Raji (cell line): ENCODE measurements around the gene TREH.

Experiments
- POLR2A ChIP-seq: IDR thresholded peaks from 2 replicates; pipeline ENCODE4 v1.6.1; 2011; ENCODE audit warnings: low read depth, low read length, control low read depth; ENCODE audit not compliant: insufficient read depth

Gene TREH

DNA sequence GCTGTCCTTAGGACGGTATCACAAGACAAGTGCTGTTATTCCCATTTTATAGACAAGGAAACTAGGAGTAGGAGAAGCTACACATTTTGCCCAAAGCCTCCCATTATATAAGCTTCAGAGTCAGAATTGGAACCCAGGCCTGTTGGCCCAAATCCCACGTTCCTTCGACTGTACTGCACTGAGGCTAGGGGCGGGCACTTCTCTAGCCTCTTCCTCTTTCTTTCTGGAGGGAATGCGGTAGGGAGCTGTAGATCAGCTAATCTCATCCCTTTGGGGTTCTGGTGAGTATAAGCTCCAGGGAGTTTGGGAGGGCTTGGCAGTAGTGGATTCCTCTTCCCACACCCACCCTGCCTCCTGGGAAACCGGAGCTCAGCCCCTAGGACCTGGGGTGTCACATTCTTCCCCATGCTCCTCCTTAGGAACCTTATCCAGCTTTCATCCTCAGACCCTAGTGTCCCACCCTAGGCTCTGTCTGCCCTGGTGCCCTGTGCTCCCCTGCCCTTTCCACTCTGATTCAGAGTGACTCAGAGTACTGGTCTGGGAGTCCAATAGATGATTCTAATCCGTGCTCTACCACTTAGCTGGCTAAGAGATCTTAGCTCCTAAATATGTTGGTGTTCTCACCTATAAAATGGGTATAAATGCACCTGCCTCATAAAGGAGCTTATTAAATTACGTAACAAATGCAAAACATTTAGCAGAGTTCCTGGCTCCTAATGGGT, 42.7 kb downstream of the TREH start:
- TF ChIP-seq POLR2A, result no peak

DNA sequence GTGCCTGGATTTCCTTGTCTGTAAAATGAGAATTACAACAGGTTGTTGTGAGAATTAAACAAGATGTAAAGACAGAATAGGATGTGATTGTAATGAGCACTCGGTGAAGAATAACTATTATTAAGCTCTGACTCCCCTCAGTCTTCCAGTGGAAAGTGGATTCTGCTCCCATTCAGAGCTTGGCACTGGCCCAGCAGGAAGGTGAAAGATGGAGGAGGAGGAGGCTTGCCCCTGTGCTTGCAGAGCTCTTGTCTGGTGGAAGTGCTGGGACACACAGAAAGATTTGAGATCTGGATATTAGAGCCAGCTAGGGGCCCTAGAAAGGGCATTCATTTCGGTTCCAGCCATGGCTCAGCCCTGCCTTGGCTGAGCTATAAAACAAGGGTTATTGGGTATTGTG, 43.8 kb downstream of the TREH start:
- TF ChIP-seq POLR2A, result no peak

- TF ChIP-seq POLR2A, result no peak
Observed at GRCh38 chr11:118635237-118635591, 44.2 kb downstream of the TREH start.

- no peak for TF ChIP-seq POLR2A
Observed at GRCh38 chr11:118634431-118635236, 44.8 kb downstream of the TREH start.

- no peak for TF ChIP-seq POLR2A
Observed at GRCh38 chr11:118633979-118634378, 45.5 kb downstream of the TREH start.

DNA sequence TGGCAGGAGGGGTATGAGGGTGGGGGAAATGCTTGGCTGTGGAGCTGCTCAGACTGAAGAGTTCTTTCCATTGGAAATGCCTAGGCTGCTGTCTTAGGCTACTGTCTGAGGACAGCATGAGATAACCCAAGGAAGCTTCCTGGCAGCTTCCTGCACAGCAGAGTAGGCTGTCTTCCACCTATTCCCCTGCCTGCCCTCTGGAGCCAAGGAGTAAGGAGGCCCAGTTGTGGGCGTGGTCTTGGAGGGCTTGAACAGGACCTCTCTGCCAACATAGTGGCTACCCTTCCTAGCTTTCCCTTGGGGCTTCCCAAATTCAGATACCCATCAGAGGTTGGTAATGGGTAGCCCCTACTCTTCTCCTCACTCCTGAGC, 46.1 kb downstream of the TREH start:
- TF ChIP-seq POLR2A, result no peak

- TF ChIP-seq POLR2A, result no peak
Observed at GRCh38 chr11:118632577-118633318, 46.7 kb downstream of the TREH start.

- TF ChIP-seq POLR2A, result no peak
Observed at GRCh38 chr11:118631142-118631909, 48.1 kb downstream of the TREH start.

DNA sequence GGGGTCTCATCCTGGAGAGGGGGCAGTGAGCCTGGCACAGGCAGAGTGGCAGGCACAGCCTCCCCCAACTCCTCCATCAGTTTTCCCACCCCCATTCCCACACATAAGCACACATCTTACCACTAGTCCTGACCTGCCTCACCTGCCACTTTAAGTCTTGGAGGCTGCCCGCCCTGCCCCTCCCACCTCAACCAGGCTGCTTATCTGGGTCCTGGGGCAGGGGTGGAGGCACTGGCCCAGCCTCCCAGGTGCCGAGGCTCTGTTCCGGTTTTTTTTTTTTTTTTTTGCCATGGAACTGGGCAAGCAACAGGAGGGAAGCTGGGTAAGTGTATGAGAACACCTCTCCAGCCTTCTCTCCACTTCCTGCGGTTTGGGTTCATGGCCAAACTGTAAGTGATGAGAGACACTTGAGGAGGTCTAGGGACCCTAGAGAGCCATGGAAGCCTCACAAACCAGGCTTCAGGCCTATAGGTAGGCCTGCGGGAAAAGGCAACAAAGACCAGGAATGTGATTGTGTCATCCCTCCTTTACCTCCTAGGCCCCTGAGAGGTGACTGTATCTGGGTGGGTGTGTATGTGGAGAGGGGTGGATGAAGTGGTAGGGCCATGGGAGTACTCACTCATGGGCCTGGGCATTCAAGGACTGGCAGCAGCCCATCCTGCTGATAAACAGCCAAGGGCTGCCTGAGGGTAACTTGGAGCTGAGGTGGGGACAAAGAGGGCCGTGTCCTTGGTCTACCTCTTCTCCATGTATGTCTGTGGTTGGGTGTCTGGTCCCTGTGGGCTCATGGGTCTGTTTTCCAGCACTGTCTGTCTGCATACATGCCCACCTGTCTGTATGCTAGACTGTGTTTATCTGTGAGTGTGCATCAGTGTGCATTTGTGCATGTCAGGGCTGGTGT, 49.4 kb downstream of the TREH start:
- TF ChIP-seq POLR2A, result no peak

DNA sequence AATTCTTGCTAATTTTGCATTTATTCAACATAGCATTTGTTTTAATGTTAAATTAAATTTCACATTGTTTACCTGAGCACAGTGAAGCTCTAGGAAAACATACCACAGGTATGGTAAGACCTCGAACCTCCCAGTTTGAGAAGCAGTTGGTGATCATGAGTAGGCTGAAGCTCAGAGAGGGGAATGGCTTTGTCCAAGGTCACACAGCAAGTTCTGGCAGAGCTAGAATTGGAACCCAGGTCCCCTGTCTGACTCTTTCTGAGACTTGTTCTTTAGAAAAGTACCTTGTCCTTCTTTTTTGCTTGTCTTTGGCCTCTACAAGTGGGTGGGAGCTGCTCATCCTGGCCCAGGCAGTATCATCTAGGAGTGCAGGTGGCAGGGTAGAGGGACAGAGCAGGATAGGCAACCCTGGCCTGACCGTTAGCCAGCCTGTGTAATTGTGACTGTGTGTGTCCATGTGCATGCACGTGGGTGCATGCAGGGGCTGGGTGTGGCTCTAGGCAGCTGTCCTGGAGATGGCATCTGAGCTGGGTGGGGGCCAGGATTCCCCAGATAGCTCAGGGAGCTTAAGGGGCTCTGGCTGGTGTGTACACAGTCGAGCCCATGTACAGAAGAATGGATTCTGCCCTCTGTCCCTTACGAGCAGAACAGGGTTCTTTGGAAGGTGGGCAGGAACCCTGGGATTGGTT, 50.4 kb downstream of the TREH start:
- TF ChIP-seq POLR2A, result no peak

DNA sequence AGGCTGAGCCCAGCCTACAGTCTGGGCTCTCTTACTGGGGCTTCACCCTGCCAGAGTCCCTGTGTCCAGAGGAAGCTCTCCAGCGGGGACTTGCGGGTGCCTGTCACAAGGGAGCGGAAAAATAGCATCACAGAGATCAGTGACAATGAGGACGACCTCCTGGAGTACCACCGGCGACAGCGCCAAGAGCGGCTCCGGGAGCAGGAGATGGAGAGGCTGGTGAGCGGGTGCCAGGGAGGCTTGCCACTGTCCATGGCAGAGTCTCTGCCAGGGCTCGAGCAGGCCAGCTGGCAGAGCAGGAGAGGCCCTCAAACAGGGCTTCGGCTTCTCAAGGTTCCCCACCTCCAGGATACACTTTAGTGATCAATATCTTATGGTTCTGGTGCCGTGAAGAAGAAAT, 51.0 kb downstream of the TREH start:
- no peak for TF ChIP-seq POLR2A

- TF ChIP-seq POLR2A, result no peak
Observed at GRCh38 chr11:118628031-118628430, 51.4 kb downstream of the TREH start.

- no peak for TF ChIP-seq POLR2A
Observed at GRCh38 chr11:118627566-118627965, 51.9 kb downstream of the TREH start.

GRCh38 chr11:118625976-118626375, 53.5 kb downstream of the TREH start:
- TF ChIP-seq POLR2A, result no peak
